HepG2 (cell line): ENCODE data around the gene SRRM2. TPM values are rescaled to one million over a fixed set of nuclear protein-coding genes. Genes with fewer than 3 reads are reported as not detected.

Experiments used
- ATAC-seq: fragments of 200-7000 bp; cut with Tn5 transposase; 3 replicates; pipeline ENCODE4 v1.9.1; 2020; ENCODE audit warnings: mild to moderate bottlenecking, moderate library complexity
- BruUV-seq: library from RNA; stranded (reverse); fragments of 400-500 nt; replicated peaks from 2 replicates; lab custom pipeline; 2021; lab: Mats Ljungman, UMichigan
- CTCF ChIA-PET: fragments of 300-600 bp; formaldehyde crosslinking; extraction: SDS; loops from one replicate; lab custom pipeline; 2021; ENCODE audit warnings: low total read pairs, inconsistent platforms, low intra/inter-chr PET ratio; lab: Yijun Ruan, JAX
- POLR2A ChIA-PET: fragments of 350-600 bp; sonication (Branson Sonifier 250); formaldehyde crosslinking; loops from one replicate; lab custom pipeline; 2020; ENCODE audit warnings: antibody characterized with exemption, inconsistent platforms; lab: Yijun Ruan, JAX
- DNase-seq: peaks from one replicate; pipeline ENCODE4 v3.0.0-alpha.2; 2015; ENCODE audit warnings: low spot score
- FAIRE-seq: peaks from 3 replicates; lab custom pipeline; 2011; peaks lifted over from hg19 to GRCh38; lab: Jason Lieb, UNC
- H2AFZ ChIP-seq: one replicate; pipeline ENCODE4 v1.6.1; 2011; ENCODE audit warnings: low read length, inconsistent platforms
- H3K27ac ChIP-seq: fragments of 300-600 bp; 3 replicates; pipeline ENCODE4 v1.8.0; 2011; ENCODE audit warnings: mixed run types, mild to moderate bottlenecking, mixed read lengths, low read length, inconsistent platforms; ENCODE audit not compliant: insufficient read depth; ENCODE audit errors: extremely low read length
- H3K27me3 ChIP-seq, 2 experiments: fragments of 200-600 bp in 1 of 2; 2 replicates in 1 of 2; 3 replicates in 1 of 2; pipeline versions ENCODE4 v1.6.0 to v1.8.0; 2011; ENCODE audit warnings: low read length in 2 of 2, mild to moderate bottlenecking in 2 of 2, moderate library complexity in 2 of 2, inconsistent platforms in 1 of 2; ENCODE audit not compliant: insufficient read depth in 2 of 2, control insufficient read depth in 1 of 2
- H3K36me3 ChIP-seq, 2 experiments: fragments of 200-600 bp in 1 of 2; replicated peaks in 1 of 2; 2 replicates in 1 of 2; 3 replicates in 1 of 2; pipeline versions ENCODE4 v1.5.1 to v1.8.0; 2011; ENCODE audit warnings: low read length in 2 of 2, inconsistent platforms in 1 of 2; ENCODE audit not compliant: insufficient read depth in 2 of 2, control insufficient read depth in 1 of 2
- H3K4me1 ChIP-seq: 2 replicates; pipeline ENCODE4 v1.5.1; 2012; ENCODE audit warnings: low read length, inconsistent platforms; ENCODE audit not compliant: insufficient read depth
- H3K4me2 ChIP-seq: 2 replicates; pipeline ENCODE4 v1.6.0; 2011; ENCODE audit warnings: low read depth, low read length, inconsistent platforms
- H3K4me3 ChIP-seq, 3 experiments: fragments of 200-600 bp in 1 of 3; sonication (generic), shearing (Covaris generic) in 1 of 3; replicated peaks in 1 of 3; 2 replicates each; pipeline ENCODE4 v1.5.1; 2011 to 2016; ENCODE audit warnings: low read length in 3 of 3, inconsistent platforms in 2 of 3, low read depth in 2 of 3, mild to moderate bottlenecking in 2 of 3, control low read depth in 1 of 3, mixed read lengths in 1 of 3; ENCODE audit not compliant: insufficient read depth in 1 of 3
- H3K79me2 ChIP-seq: one replicate; pipeline ENCODE4 v1.6.1; 2011; ENCODE audit warnings: low read length, inconsistent platforms; ENCODE audit not compliant: insufficient read depth
- H3K9ac ChIP-seq: 2 replicates; pipeline ENCODE4 v1.6.0; 2011; ENCODE audit warnings: mild to moderate bottlenecking, low read depth, low read length, inconsistent platforms; ENCODE audit not compliant: insufficient read depth
- H3K9me3 ChIP-seq: 2 replicates; pipeline ENCODE4 v1.5.1; 2012; ENCODE audit warnings: mild to moderate bottlenecking, low read length
- H4K20me1 ChIP-seq: 2 replicates; pipeline ENCODE4 v1.6.0; 2011; ENCODE audit warnings: inconsistent platforms, mild to moderate bottlenecking, low read length, moderate library complexity; ENCODE audit not compliant: insufficient read depth
- HMG20A ChIP-seq: IDR thresholded peaks from 2 replicates; pipeline ENCODE4 v1.6.1; 2016; ENCODE audit warnings: borderline replicate concordance
- HOXA7 ChIP-seq: sonication (generic); formaldehyde crosslinking; IDR thresholded peaks from 2 replicates; pipeline ENCODE4 v1.8.1; 2022; ENCODE audit warnings: mild to moderate bottlenecking, missing genetic modification reagents, moderate library complexity
- MAFF ChIP-seq: IDR thresholded peaks from 2 replicates; pipeline ENCODE4 v1.6.1; 2011; ENCODE audit warnings: low read depth, low read length, improper control_type of control experiment
- POLR2AphosphoS2 ChIP-seq: IDR thresholded peaks from 2 replicates; pipeline ENCODE4 v1.6.1; 2011; ENCODE audit warnings: low read depth, low read length, improper control_type of control experiment
- SNRNP70 ChIP-seq: fragments of 200-400 bp; formaldehyde crosslinking; IDR thresholded peaks from 2 replicates; pipeline ENCODE4 v1.6.1; 2017; ENCODE audit warnings: mild to moderate bottlenecking, low read depth, low read length, moderate library complexity
- SP1 ChIP-seq, 2 experiments: fragments of 450-650 bp in 1 of 2; sonication (generic) in 1 of 2; formaldehyde crosslinking in 1 of 2; IDR thresholded peaks; 2 replicates each; pipeline versions ENCODE4 v1.4.0 to v1.6.1; 2016 to 2020; ENCODE audit warnings: missing genetic modification reagents in 1 of 2
- SRSF1 ChIP-seq: fragments of 200-400 bp; formaldehyde crosslinking; optimal IDR thresholded peaks from 2 replicates; pipeline ENCODE3; 2017; ENCODE audit warnings: mild to moderate bottlenecking, low read depth, low read length, moderate library complexity
- TCF7 ChIP-seq: sonication (generic); IDR thresholded peaks from 2 replicates; pipeline ENCODE4 v1.6.1; 2016; ENCODE audit warnings: antibody characterized with exemption, low read depth
- TOE1 ChIP-seq: sonication (generic); formaldehyde crosslinking; IDR thresholded peaks from 2 replicates; pipeline ENCODE4 v1.4.0; 2020; ENCODE audit warnings: mild to moderate bottlenecking, missing genetic modification reagents
- ZBTB38 ChIP-seq: sonication (generic); formaldehyde crosslinking; IDR thresholded peaks from 2 replicates; pipeline ENCODE4 v1.5.1; 2020; ENCODE audit warnings: mild to moderate bottlenecking, missing genetic modification reagents
- ZC3H4 ChIP-seq: sonication (generic); formaldehyde crosslinking; IDR thresholded peaks from 2 replicates; pipeline ENCODE4 v1.4.0; 2020; ENCODE audit warnings: missing genetic modification reagents, borderline replicate concordance
- ZNF430 ChIP-seq: sonication (generic); formaldehyde crosslinking; IDR thresholded peaks from 2 replicates; pipeline ENCODE4 v1.9.0; 2021; ENCODE audit warnings: mild to moderate bottlenecking, missing genetic modification reagents
- ZNF567 ChIP-seq: sonication (generic); formaldehyde crosslinking; IDR thresholded peaks from 2 replicates; pipeline ENCODE4 v1.8.1; 2023; ENCODE audit warnings: mild to moderate bottlenecking, missing genetic modification reagents, borderline replicate concordance
- ZNF75D ChIP-seq: sonication (generic); formaldehyde crosslinking; IDR thresholded peaks from 2 replicates; pipeline ENCODE4 v1.8.1; 2023; ENCODE audit warnings: missing genetic modification reagents, mild to moderate bottlenecking, borderline replicate concordance
- WGBS: methylation state at CpG from one replicate; pipeline ENCODE4 v1.1.6; 2017; ENCODE audit warnings: low lambda C conversion rate; 5-methylcytosine and 5-hydroxymethylcytosine counted together
- in situ Hi-C: cut with HindIII; loops from 2 replicates; pipeline ENCODE4 v1.10.0; 2017; ENCODE audit warnings: low pct_unique_long_range_greater_than_20kb; ENCODE audit not compliant: extremely low pct_ligation_motif_present
- intact Hi-C: fragments of 100-400 bp; cut with micrococcal nuclease; formaldehyde crosslinking; loops from one replicate; pipeline ENCODE4 v1.10.0; 2022; ENCODE audit not compliant: unreplicated experiment
- polyA plus RNA-seq, 8 experiments: library from polyadenylated mRNA; depleted of rRNA in 3 of 8; stranded (reverse) in 7 of 8; unstranded in 1 of 8; fragments of >200 nt; fragmentation: Illumina TruSeq in 4 of 8; extraction: Trizol in 4 of 8; gene quantifications; 2 replicates each; pipeline versions ENCODE4 v1.2.1 to v1.2.3, GENCODE V29; 2011 to 2016; ENCODE audit warnings: low read depth in 4 of 8, missing spikeins in 1 of 8, mixed read lengths in 1 of 8; ENCODE audit not compliant: insufficient read depth in 1 of 8
- total RNA-seq, 5 experiments: library from RNA; depleted of rRNA; stranded (reverse); fragments of >200 nt; fragmentation: Illumina TruSeq; extraction: Trizol; gene quantifications; 2 replicates each; pipeline ENCODE4 v1.2.3, GENCODE V29; 2016; ENCODE audit warnings: low read depth in 1 of 5
- TF ChIP-seq, protein P1 (sequence below), 2 experiments: sonication (generic) in 1 of 2; formaldehyde crosslinking in 1 of 2; IDR thresholded peaks; 2 replicates each; pipeline versions ENCODE4 v1.5.1 to v1.6.1; 2011 to 2020; ENCODE audit warnings: borderline replicate concordance in 1 of 2, low read depth in 1 of 2, low read length in 1 of 2, mild to moderate bottlenecking in 1 of 2, missing genetic modification reagents in 1 of 2, moderate library complexity in 1 of 2
- TF ChIP-seq, protein P2 (sequence below): sonication (generic); formaldehyde crosslinking; IDR thresholded peaks from 2 replicates; pipeline ENCODE4 v1.4.0; 2020; ENCODE audit warnings: missing genetic modification reagents, borderline replicate concordance
- TF ChIP-seq, protein P3 (sequence below): sonication (generic); formaldehyde crosslinking; IDR thresholded peaks from 2 replicates; pipeline ENCODE4 v1.4.0; 2020; ENCODE audit warnings: missing genetic modification reagents
- TF ChIP-seq, protein P4 (sequence below): sonication (generic); formaldehyde crosslinking; IDR thresholded peaks from 2 replicates; pipeline ENCODE4 v1.8.0; 2022; ENCODE audit warnings: missing genetic modification reagents, mild to moderate bottlenecking, borderline replicate concordance

Gene SRRM2
- total and polyA plus RNA-seq, 2 of the 13 experiments (the other 11 are each of a cell fraction or from before 2014, with no cell fraction given) = 50.4 to 112 TPM

DNA sequence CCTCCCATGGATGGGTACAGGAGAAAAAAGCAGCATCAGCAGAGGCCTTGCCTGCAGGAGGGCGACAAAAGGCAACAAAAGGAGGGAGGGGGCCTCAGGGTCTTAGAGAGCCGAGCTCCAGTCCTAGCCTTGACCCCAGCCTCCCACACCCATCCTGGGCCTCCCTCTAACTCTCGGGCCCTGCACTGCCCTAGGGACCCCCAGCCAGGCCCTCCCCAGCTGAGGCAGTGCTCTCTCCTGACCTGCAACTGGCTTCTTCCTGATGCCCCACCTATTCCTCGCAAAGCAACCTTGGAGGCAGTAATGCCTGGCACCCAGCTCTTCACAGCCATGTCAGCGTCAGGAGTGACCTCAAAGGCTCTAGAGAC lies 15.2 kb upstream of the SRRM2 start:
- TF ChIP-seq ZBTB38 (CRISPR knock-in tag) = no peak
- TF ChIP-seq, protein P1, sequence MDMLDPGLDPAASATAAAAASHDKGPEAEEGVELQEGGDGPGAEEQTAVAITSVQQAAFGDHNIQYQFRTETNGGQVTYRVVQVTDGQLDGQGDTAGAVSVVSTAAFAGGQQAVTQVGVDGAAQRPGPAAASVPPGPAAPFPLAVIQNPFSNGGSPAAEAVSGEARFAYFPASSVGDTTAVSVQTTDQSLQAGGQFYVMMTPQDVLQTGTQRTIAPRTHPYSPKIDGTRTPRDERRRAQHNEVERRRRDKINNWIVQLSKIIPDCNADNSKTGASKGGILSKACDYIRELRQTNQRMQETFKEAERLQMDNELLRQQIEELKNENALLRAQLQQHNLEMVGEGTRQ (IDR thresholded peaks at IDR 0.05; ENCODE audit: low read depth, low read length) = no peak
- TF ChIP-seq, protein P1 (CRISPR knock-in tag; IDR thresholded peaks at IDR 0.05; ENCODE audit: borderline replicate concordance) = no peak
- TF ChIP-seq, protein P2, sequence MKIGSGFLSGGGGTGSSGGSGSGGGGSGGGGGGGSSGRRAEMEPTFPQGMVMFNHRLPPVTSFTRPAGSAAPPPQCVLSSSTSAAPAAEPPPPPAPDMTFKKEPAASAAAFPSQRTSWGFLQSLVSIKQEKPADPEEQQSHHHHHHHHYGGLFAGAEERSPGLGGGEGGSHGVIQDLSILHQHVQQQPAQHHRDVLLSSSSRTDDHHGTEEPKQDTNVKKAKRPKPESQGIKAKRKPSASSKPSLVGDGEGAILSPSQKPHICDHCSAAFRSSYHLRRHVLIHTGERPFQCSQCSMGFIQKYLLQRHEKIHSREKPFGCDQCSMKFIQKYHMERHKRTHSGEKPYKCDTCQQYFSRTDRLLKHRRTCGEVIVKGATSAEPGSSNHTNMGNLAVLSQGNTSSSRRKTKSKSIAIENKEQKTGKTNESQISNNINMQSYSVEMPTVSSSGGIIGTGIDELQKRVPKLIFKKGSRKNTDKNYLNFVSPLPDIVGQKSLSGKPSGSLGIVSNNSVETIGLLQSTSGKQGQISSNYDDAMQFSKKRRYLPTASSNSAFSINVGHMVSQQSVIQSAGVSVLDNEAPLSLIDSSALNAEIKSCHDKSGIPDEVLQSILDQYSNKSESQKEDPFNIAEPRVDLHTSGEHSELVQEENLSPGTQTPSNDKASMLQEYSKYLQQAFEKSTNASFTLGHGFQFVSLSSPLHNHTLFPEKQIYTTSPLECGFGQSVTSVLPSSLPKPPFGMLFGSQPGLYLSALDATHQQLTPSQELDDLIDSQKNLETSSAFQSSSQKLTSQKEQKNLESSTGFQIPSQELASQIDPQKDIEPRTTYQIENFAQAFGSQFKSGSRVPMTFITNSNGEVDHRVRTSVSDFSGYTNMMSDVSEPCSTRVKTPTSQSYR (CRISPR knock-in tag) = no peak
- no peak for TF ChIP-seq ZNF567 (CRISPR knock-in tag)
- no peak for TF ChIP-seq SNRNP70
- TF ChIP-seq, protein P3, sequence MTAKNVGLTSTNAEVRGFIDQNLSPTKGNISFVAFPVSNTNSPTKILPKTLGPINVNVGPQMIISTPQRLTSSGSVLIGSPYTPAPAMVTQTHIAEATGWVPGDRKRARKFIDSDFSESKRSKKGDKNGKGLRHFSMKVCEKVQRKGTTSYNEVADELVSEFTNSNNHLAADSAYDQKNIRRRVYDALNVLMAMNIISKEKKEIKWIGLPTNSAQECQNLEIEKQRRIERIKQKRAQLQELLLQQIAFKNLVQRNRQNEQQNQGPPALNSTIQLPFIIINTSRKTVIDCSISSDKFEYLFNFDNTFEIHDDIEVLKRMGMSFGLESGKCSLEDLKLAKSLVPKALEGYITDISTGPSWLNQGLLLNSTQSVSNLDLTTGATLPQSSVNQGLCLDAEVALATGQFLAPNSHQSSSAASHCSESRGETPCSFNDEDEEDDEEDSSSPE = no peak
- no peak for TF ChIP-seq POLR2AphosphoS2
- no peak for TF ChIP-seq ZNF430
- TF ChIP-seq HMG20A = no peak
- TF ChIP-seq SRSF1 = no peak
- TF ChIP-seq ZC3H4 (CRISPR knock-in tag) = no peak
- TF ChIP-seq HOXA7 (CRISPR knock-in tag) = no peak
- TF ChIP-seq, protein P4, sequence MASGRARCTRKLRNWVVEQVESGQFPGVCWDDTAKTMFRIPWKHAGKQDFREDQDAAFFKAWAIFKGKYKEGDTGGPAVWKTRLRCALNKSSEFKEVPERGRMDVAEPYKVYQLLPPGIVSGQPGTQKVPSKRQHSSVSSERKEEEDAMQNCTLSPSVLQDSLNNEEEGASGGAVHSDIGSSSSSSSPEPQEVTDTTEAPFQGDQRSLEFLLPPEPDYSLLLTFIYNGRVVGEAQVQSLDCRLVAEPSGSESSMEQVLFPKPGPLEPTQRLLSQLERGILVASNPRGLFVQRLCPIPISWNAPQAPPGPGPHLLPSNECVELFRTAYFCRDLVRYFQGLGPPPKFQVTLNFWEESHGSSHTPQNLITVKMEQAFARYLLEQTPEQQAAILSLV = no peak
- no peak for TF ChIP-seq TCF7
- TF ChIP-seq ZNF75D = no peak
- no peak for TF ChIP-seq TOE1 (CRISPR knock-in tag)
- no peak for TF ChIP-seq SP1 (IDR thresholded peaks at IDR 0.05)
- no peak for TF ChIP-seq SP1 (CRISPR knock-in tag; IDR thresholded peaks at IDR 0.05)
- TF ChIP-seq MAFF = no peak
- Histone ChIP-seq H3K79me2 (no peaks in the 10 kb centered on the region), H3K4me1 (peaks cover 44% of the 10 kb centered on the region), H4K20me1 (no peaks in the 10 kb centered on the region), H3K27me3 (no peaks in the 10 kb centered on the region; a peak in 2 of 5 replicates), H3K9ac (no peak overlapping the region), H3K4me2 (no peak overlapping the region), H3K27ac (no peak overlapping the region), H3K4me3 (no peak overlapping the region), H3K36me3 (no peaks in the 10 kb centered on the region), H2AFZ (no peak overlapping the region), H3K9me3 (no peaks in the 10 kb centered on the region)
- WGBS = 20% methylated on average over 1 of the region's 5 CpGs
- FAIRE-seq (no peak), DNase-seq (no peak), ATAC-seq (no peak)
- in situ Hi-C loops = no loop called here
- POLR2A ChIA-PET = interaction anchor here (4.4 kb wide), 1 partner anchor 15 kb away, joined by 43 read pairs; the partner anchor contains the start of gene SRRM2
- intact Hi-C loops = no loop called here
- CTCF ChIA-PET = no interaction called here
- no TSS peak for BruUV-seq
